Type B pancreatic cell (in vitro differentiated cells): ENCODE measurements around the gene MARK1. TPM values are rescaled to one million over a fixed set of nuclear protein-coding genes. Genes with fewer than 3 reads are reported as not detected.

ENCODE experiments used
- DNase-seq: peaks from one replicate; pipeline ENCODE4 v3.0.0; 2021; ENCODE audit warnings: mixed read lengths; ENCODE audit not compliant: unreplicated experiment; ENCODE audit errors: extremely low spot score
- H3K27ac Mint-ChIP-seq: 2 replicates; pipeline ENCODE4 v1.8.0; 2021; ENCODE audit warnings: mild to moderate bottlenecking, mixed read lengths
- H3K27me3 Mint-ChIP-seq: 2 replicates; pipeline ENCODE4 v1.8.0; 2021; ENCODE audit warnings: mixed read lengths
- H3K36me3 Mint-ChIP-seq: 2 replicates; pipeline ENCODE4 v1.8.0; 2021; ENCODE audit warnings: mixed read lengths
- H3K4me1 Mint-ChIP-seq: one replicate; pipeline ENCODE4 v1.8.0; 2021; ENCODE audit warnings: mixed read lengths; ENCODE audit not compliant: unreplicated experiment
- H3K4me3 Mint-ChIP-seq: 2 replicates; pipeline ENCODE4 v1.8.0; 2021; ENCODE audit warnings: mild to moderate bottlenecking, mixed read lengths
- H3K9me3 Mint-ChIP-seq: 2 replicates; pipeline ENCODE4 v1.8.0; 2021; ENCODE audit warnings: mixed read lengths
- total RNA-seq: library from RNA; stranded (reverse); gene quantifications from 2 replicates; pipeline ENCODE4 v1.2.1, GENCODE V29; 2021; ENCODE audit warnings: low replicate concordance
- TF ChIP-seq, protein P1 (sequence below): fragments of 200-600 bp; sonication (generic); conservative IDR thresholded peaks from 2 replicates; pipeline ENCODE4 v1.5.0; 2021; ENCODE audit warnings: antibody characterized with exemption, mild to moderate bottlenecking

The MARK1 gene
- total RNA-seq, 1 donor from 2014 or later: 14.3 TPM

DNA sequence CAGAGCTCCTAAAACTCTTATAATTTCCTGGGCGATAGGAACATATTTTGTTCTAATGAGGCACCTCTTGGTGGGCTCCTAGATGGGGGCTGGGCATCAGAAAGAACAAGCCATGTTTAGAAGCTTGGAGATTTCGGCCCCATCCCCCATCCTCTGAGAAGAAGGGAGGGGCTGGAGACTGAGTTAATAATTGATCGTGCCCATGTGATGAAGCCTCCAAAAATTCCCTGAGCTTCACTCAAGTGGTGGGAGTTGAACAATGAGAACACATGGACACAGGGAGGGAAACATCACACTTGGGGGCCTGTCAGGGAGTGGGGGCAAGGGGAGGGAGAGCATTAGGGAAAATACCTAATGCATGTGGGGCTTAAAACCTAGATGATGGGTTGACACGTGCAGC lies 180.3 kb downstream of the MARK1 start:
- H3K27me3 Mint-ChIP-seq: peaks cover 4% of the 10 kb centered on the region
- H3K9me3 Mint-ChIP-seq: peaks cover 3% of the 10 kb centered on the region

GRCh38 chr1:220708936-220709801 lies 181.2 kb downstream of the MARK1 start:
- Mint-ChIP-seq H3K36me3 (no peaks in the 10 kb centered on the region), H3K9me3 (no peaks in the 10 kb centered on the region), H3K4me3 (no peak overlapping the region), H3K4me1 (peaks cover 7% of the 10 kb centered on the region), H3K27ac (no peak overlapping the region), H3K27me3 (peaks cover 4% of the 10 kb centered on the region)
- TF ChIP-seq, protein P1, sequence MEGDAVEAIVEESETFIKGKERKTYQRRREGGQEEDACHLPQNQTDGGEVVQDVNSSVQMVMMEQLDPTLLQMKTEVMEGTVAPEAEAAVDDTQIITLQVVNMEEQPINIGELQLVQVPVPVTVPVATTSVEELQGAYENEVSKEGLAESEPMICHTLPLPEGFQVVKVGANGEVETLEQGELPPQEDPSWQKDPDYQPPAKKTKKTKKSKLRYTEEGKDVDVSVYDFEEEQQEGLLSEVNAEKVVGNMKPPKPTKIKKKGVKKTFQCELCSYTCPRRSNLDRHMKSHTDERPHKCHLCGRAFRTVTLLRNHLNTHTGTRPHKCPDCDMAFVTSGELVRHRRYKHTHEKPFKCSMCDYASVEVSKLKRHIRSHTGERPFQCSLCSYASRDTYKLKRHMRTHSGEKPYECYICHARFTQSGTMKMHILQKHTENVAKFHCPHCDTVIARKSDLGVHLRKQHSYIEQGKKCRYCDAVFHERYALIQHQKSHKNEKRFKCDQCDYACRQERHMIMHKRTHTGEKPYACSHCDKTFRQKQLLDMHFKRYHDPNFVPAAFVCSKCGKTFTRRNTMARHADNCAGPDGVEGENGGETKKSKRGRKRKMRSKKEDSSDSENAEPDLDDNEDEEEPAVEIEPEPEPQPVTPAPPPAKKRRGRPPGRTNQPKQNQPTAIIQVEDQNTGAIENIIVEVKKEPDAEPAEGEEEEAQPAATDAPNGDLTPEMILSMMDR: no peak
- DNase-seq: no peak

More for the DNA sequence above, 180.3 kb downstream of the MARK1 start:
- peaks cover 7% of the 10 kb centered on the region for H3K4me1 Mint-ChIP-seq
- TF ChIP-seq, protein P1: no peak
- H3K36me3 Mint-ChIP-seq: no peaks in the 10 kb centered on the region
- no peak overlapping the region for H3K4me3 Mint-ChIP-seq
- no peak for DNase-seq
- no peak overlapping the region for H3K27ac Mint-ChIP-seq

GRCh38 chr1:220710333-220710732 lies 182.4 kb downstream of the MARK1 start:
- Mint-ChIP-seq H3K27ac (no peak overlapping the region), H3K4me3 (no peak overlapping the region), H3K27me3 (peaks cover under 1% of the 10 kb centered on the region), H3K36me3 (no peaks in the 10 kb centered on the region), H3K9me3 (no peaks in the 10 kb centered on the region), H3K4me1 (peaks cover 7% of the 10 kb centered on the region)
- TF ChIP-seq, protein P1: no peak
- no peak for DNase-seq

DNA sequence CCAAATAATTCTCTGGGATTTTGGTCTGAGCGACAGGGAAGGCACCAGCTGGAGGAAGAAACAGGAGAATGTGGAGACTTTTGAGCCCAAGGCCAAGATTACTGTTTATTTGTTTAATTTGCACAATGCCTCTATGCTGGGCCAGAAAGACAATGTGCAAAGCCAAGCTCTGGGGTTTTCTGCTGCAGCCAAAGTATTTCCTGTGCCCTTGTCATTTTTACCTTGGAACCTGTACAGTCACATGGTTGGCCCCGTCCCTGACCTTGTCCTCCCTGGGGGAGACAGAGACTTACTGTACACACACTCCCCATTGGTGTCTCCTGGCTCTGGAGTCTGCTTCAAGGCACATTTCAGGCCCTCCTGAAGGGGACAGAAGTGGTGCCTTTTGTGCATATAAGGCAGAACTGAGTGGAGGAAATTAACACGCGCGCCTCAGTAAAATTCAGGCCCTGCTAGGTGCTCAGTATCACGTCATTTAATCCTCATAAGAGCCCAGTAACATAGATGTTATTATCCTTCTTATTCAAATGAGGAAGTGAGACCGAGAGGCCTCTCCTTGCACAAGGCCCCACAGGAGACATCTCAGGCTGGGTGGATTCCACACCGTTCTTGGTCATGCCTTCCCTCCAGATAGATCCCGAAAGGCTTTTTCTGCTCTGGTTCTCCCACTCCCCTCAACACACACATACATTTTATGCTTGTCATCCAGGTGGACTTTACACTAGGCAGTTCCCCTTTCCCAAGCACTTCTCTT lies 183.3 kb downstream of the MARK1 start:
- H3K36me3 Mint-ChIP-seq: no peaks in the 10 kb centered on the region
- H3K4me3 Mint-ChIP-seq: no peak overlapping the region
- no peaks in the 10 kb centered on the region for H3K27me3 Mint-ChIP-seq
- H3K27ac Mint-ChIP-seq: no peak overlapping the region
- DNase-seq: no peak
- H3K9me3 Mint-ChIP-seq: no peaks in the 10 kb centered on the region
- TF ChIP-seq, protein P1: no peak
- peaks cover 7% of the 10 kb centered on the region for H3K4me1 Mint-ChIP-seq

Other genes starting within 250 kb of the MARK1 start
- gene C1orf115, start 162.2 kb downstream of the MARK1 start, total RNA-seq: 7.5 and 19.0 TPM in 2 replicates
- gene MTARC2, start 220.2 kb downstream of the MARK1 start, total RNA-seq: 14.3 and 14.4 TPM in 2 replicates